Smooth muscle cell (in vitro differentiated cells): ENCODE measurements around the gene TCF7L2. TPM values are rescaled to one million over a fixed set of nuclear protein-coding genes. Genes with fewer than 3 reads are reported as not detected.

Experiments used
- DNase-seq: peaks from one replicate; lab custom pipeline; 2025; ENCODE audit not compliant: unreplicated experiment; lab: John Stamatoyannopoulos, UW
- H2AFZ ChIP-seq: fragments of 200-600 bp; sonication (generic); 2 replicates; pipeline ENCODE4 v1.6.0; 2016; ENCODE audit warnings: antibody characterized with exemption, low read depth, mild to moderate bottlenecking
- H3F3A ChIP-seq: fragments of 200-600 bp; sonication (generic); 2 replicates; pipeline ENCODE4 v1.6.0; 2017; ENCODE audit warnings: antibody characterized with exemption, low read depth
- H3K27ac ChIP-seq: fragments of 200-600 bp; sonication (generic); 2 replicates; pipeline ENCODE4 v1.5.1; 2016; ENCODE audit warnings: low read depth, mild to moderate bottlenecking
- H3K27me3 ChIP-seq: fragments of 200-600 bp; sonication (generic); 2 replicates; pipeline ENCODE4 v1.6.1; 2016; ENCODE audit warnings: low read depth, mild to moderate bottlenecking
- H3K36me3 ChIP-seq: fragments of 200-600 bp; sonication (generic); 2 replicates; pipeline ENCODE4 v1.5.1; 2016; ENCODE audit warnings: low read depth
- H3K4me1 ChIP-seq: fragments of 200-600 bp; sonication (generic); 2 replicates; pipeline ENCODE4 v1.5.1; 2016; ENCODE audit warnings: low read depth
- H3K4me2 ChIP-seq: fragments of 200-600 bp; sonication (generic); 2 replicates; pipeline ENCODE4 v1.6.0; 2016; ENCODE audit warnings: mild to moderate bottlenecking
- H3K4me3 ChIP-seq: fragments of 200-600 bp; sonication (generic); 2 replicates; pipeline ENCODE4 v1.5.1; 2016; ENCODE audit warnings: mild to moderate bottlenecking
- H3K79me2 ChIP-seq: fragments of 200-600 bp; sonication (generic); 2 replicates; pipeline ENCODE4 v1.6.0; 2016; ENCODE audit warnings: low read depth, mild to moderate bottlenecking
- H3K9ac ChIP-seq: fragments of 200-600 bp; sonication (generic); 2 replicates; pipeline ENCODE4 v1.6.0; 2016; ENCODE audit warnings: low read depth
- H3K9me3 ChIP-seq: fragments of 200-600 bp; sonication (generic); replicated peaks from 2 replicates; pipeline ENCODE4 v1.5.1; 2016; ENCODE audit warnings: low read depth
- H4K20me1 ChIP-seq: fragments of 200-600 bp; sonication (generic); 2 replicates; pipeline ENCODE4 v1.6.0; 2016; ENCODE audit warnings: low read depth
- WGBS: methylation state at CpG from one replicate; pipeline ENCODE4 v1.1.7; 2016; ENCODE audit warnings: low lambda C conversion rate; 5-methylcytosine and 5-hydroxymethylcytosine counted together
- polyA plus RNA-seq: library from polyadenylated mRNA; unstranded; fragments of >200 nt; fragmentation: Nextera tagmentation; extraction: Ambion mirVana; gene quantifications from 2 replicates; pipeline ENCODE4 v1.2.1, GENCODE V29; 2016
- total RNA-seq: library from RNA; depleted of rRNA; stranded (reverse); fragments of >200 nt; gene quantifications from 2 replicates; pipeline ENCODE4 v1.2.3, GENCODE V29; 2014
- TF ChIP-seq, protein P1 (sequence below): fragments of 200-600 bp; sonication (generic); IDR thresholded peaks from 2 replicates; pipeline ENCODE4 v1.5.1; 2017; ENCODE audit warnings: borderline replicate concordance, mild to moderate bottlenecking, antibody characterized with exemption; ENCODE audit not compliant: insufficient read depth, poor library complexity, severe bottlenecking

Gene TCF7L2
- total and polyA plus RNA-seq, 2 experiments from 2014 or later: 14.6 to 17.7 TPM

GRCh38 chr10:112907893-112908292 lies 42.2 kb upstream of the TCF7L2 start:
- DNase-seq: no peak
- Histone ChIP-seq H3K36me3 (no peaks in the 10 kb centered on the region), H3K27me3 (no peaks in the 10 kb centered on the region), H3K4me3 (no peak overlapping the region), H2AFZ (no peak overlapping the region), H3F3A (no peaks in the 10 kb centered on the region), H3K79me2 (no peaks in the 10 kb centered on the region), H3K4me2 (no peak overlapping the region), H3K4me1 (no peaks in the 10 kb centered on the region), H3K9me3 (no peaks in the 10 kb centered on the region), H3K27ac (no peak overlapping the region), H4K20me1 (no peaks in the 10 kb centered on the region), H3K9ac (no peak overlapping the region)
- 86% methylated on average over 6 of the region's 6 CpGs for WGBS
- TF ChIP-seq, protein P1, sequence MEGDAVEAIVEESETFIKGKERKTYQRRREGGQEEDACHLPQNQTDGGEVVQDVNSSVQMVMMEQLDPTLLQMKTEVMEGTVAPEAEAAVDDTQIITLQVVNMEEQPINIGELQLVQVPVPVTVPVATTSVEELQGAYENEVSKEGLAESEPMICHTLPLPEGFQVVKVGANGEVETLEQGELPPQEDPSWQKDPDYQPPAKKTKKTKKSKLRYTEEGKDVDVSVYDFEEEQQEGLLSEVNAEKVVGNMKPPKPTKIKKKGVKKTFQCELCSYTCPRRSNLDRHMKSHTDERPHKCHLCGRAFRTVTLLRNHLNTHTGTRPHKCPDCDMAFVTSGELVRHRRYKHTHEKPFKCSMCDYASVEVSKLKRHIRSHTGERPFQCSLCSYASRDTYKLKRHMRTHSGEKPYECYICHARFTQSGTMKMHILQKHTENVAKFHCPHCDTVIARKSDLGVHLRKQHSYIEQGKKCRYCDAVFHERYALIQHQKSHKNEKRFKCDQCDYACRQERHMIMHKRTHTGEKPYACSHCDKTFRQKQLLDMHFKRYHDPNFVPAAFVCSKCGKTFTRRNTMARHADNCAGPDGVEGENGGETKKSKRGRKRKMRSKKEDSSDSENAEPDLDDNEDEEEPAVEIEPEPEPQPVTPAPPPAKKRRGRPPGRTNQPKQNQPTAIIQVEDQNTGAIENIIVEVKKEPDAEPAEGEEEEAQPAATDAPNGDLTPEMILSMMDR: no peak

DNA sequence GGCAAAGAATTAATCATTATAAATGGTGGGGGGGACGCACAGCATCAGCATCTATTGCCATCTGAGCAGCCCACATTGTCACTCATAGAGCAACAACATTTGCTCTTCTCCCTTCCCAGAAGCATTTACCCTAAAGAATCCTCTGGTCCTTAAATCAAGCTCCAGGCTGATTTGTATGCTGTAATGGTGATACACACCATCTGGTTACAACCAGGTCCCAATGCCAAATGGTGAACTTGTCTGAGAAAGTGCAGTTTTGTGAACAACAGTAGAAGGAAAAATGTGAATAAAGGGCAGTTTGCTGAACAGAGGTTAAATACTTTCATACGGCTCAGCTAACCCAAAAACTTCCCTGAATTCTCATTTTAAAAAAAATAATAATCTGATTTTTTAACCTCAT lies 38.8 kb upstream of the TCF7L2 start:
- no peak overlapping the region for H2AFZ ChIP-seq
- 92% methylated on average over 2 of the region's 2 CpGs for WGBS
- H3K27ac ChIP-seq: no peak overlapping the region
- no peak for DNase-seq
- no peak overlapping the region for H3K9ac ChIP-seq
- no peaks in the 10 kb centered on the region for H4K20me1 ChIP-seq
- no peaks in the 10 kb centered on the region for H3K79me2 ChIP-seq
- H3K9me3 ChIP-seq: no peaks in the 10 kb centered on the region
- peaks cover 7% of the 10 kb centered on the region for H3K4me1 ChIP-seq
- TF ChIP-seq, protein P1: no peak
- H3K36me3 ChIP-seq: no peaks in the 10 kb centered on the region
- no peak overlapping the region for H3K4me2 ChIP-seq
- H3K27me3 ChIP-seq: no peaks in the 10 kb centered on the region
- H3F3A ChIP-seq: peaks cover under 1% of the 10 kb centered on the region
- H3K4me3 ChIP-seq: no peak overlapping the region

- Histone ChIP-seq H3K4me2 (no peak overlapping the region), H3K9me3 (no peaks in the 10 kb centered on the region), H3K4me1 (peaks cover 8% of the 10 kb centered on the region), H3K27me3 (no peaks in the 10 kb centered on the region), H3K36me3 (no peaks in the 10 kb centered on the region), H3K9ac (no peak overlapping the region), H4K20me1 (no peaks in the 10 kb centered on the region), H3K79me2 (no peaks in the 10 kb centered on the region), H3K4me3 (no peak overlapping the region), H3F3A (peaks cover 6% of the 10 kb centered on the region), H2AFZ (no peak overlapping the region), H3K27ac (no peak overlapping the region)
- TF ChIP-seq, protein P1: no peak
- DNase-seq: no peak
- WGBS: 76% methylated on average over 15 of the region's 15 CpGs
Measured at GRCh38 chr10:112912410-112912928, 37.6 kb upstream of the TCF7L2 start.

DNA sequence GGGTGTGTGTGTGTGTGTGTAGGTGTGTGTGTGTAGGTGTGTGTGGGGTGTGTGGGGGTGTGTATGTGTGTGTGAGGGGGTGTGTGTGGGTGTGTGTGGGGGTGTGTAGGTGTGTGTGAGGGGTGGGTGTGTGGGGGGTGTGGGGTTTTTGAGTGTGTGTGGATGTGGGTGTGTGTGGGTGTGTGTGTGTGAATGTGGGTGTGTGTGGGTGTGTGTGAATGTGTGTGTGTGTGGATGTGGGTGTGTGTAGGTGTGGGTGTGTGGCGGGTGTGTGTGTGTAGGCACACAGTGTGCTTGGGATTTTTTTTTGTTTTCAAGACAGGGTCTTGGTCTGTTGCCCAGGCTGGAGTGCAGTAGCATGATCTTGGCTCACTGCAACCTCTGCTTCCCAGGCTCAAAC lies 36.8 kb upstream of the TCF7L2 start:
- Histone ChIP-seq H3K9me3 (no peaks in the 10 kb centered on the region), H3K27me3 (no peaks in the 10 kb centered on the region), H3K79me2 (no peaks in the 10 kb centered on the region), H3K4me1 (peaks cover 8% of the 10 kb centered on the region), H3K4me3 (no peak overlapping the region), H4K20me1 (no peaks in the 10 kb centered on the region), H3F3A (peaks cover 6% of the 10 kb centered on the region), H3K36me3 (no peaks in the 10 kb centered on the region), H3K27ac (no peak overlapping the region), H3K4me2 (no peak overlapping the region), H3K9ac (no peak overlapping the region), H2AFZ (no peak overlapping the region)
- no CpG with 5 or more reads among the region's 1 CpG for WGBS
- TF ChIP-seq, protein P1: no peak
- no peak for DNase-seq
